Gastrocnemius medialis (tissue), 4 donors: ENCODE results near the gene UFD1.

Source experiments
- CTCF ChIP-seq, 5 experiments: fragments of 450-650 bp in 3 of 5; fragments of 200-600 bp in 2 of 5; sonication (generic) in 2 of 5; IDR thresholded peaks in 4 of 5; conservative IDR thresholded peaks in 1 of 5; 1 replicate in 4 of 5; 2 replicates in 1 of 5; pipeline ENCODE4 v1.5.1; 2016 to 2019; ENCODE audit warnings: antibody characterized with exemption in 5 of 5, mild to moderate bottlenecking in 3 of 5, moderate library complexity in 3 of 5
- POLR2A ChIP-seq, 2 donors: fragments of 450-650 bp; IDR thresholded peaks; one replicate each; pipeline ENCODE4 v1.6.1; 2017; ENCODE audit warnings: antibody characterized with exemption in 2 of 2, mild to moderate bottlenecking in 2 of 2, moderate library complexity in 2 of 2

GRCh38 chr22:19478901-19479354 lies at the start of gene UFD1:
- TF ChIP-seq CTCF (IDR thresholded peaks at IDR 0.05 in 4 of 5, conservative IDR thresholded peaks at IDR 0.05 in 1 of 5): no peak
- TF ChIP-seq POLR2A (IDR thresholded peaks at IDR 0.05): peak; percentile 77 to 84
